ENCODE results near the gene MCRIP2.

DNA sequence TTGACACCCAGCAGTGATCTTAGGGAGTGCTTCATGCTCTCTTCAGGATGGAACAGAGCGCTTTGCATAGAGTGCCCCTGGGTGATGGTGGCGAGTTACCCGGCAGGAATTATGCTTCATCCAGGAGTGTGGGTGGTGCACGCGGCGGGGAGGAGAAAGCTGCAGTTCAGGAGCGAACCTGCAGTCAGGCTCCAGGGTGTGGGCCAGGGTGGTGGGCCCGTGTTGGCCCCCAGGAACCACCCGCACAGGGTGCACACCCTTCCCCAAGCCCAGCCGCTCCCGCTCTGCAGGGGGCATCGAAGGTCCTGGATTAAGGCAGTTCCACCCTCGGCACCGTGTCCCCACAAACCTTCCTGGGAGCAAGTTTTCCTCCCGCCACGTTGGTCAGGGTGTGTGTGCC is 47.8 kb upstream of the MCRIP2 start:
- no peak for TF ChIP-seq POLR2A (IDR thresholded peaks at IDR 0.05)
- TF ChIP-seq, protein P1, sequence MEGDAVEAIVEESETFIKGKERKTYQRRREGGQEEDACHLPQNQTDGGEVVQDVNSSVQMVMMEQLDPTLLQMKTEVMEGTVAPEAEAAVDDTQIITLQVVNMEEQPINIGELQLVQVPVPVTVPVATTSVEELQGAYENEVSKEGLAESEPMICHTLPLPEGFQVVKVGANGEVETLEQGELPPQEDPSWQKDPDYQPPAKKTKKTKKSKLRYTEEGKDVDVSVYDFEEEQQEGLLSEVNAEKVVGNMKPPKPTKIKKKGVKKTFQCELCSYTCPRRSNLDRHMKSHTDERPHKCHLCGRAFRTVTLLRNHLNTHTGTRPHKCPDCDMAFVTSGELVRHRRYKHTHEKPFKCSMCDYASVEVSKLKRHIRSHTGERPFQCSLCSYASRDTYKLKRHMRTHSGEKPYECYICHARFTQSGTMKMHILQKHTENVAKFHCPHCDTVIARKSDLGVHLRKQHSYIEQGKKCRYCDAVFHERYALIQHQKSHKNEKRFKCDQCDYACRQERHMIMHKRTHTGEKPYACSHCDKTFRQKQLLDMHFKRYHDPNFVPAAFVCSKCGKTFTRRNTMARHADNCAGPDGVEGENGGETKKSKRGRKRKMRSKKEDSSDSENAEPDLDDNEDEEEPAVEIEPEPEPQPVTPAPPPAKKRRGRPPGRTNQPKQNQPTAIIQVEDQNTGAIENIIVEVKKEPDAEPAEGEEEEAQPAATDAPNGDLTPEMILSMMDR (IDR thresholded peaks at IDR 0.05): peak in 1 of 6 experiments; percentile 35

Data from esophagus squamous epithelium (tissue), 4 donors.